Spleen (tissue), 11 donors: ENCODE data around the gene MOB2. TPM values are rescaled to one million over a fixed set of nuclear protein-coding genes. Genes with fewer than 3 reads are reported as not detected.

ENCODE experiments used
- DNase-seq: peaks from one replicate; pipeline ENCODE4 v3.0.0-alpha.2; 2020
- H3K27ac ChIP-seq, 8 donors: fragments of 200-600 bp; sonication (generic) in 7 of 8; 1 replicate in 4 of 8; 2 replicates in 4 of 8; pipeline versions ENCODE4 v1.5.0 to v1.8.0; 2016 to 2021; ENCODE audit warnings: inconsistent platforms in 4 of 8, mild to moderate bottlenecking in 4 of 8, moderate library complexity in 1 of 8
- H3K27me3 ChIP-seq, 7 donors: fragments of 200-600 bp; sonication (generic) in 6 of 7; replicated peaks in 1 of 7; 1 replicate in 4 of 7; 2 replicates in 3 of 7; pipeline versions ENCODE4 v1.5.0 to v1.8.0; 2016 to 2021; ENCODE audit warnings: inconsistent platforms in 3 of 7, mild to moderate bottlenecking in 1 of 7
- H3K36me3 ChIP-seq, 6 donors: fragments of 200-600 bp; sonication (generic) in 5 of 6; 1 replicate in 4 of 6; 2 replicates in 2 of 6; pipeline versions ENCODE4 v1.5.0 to v1.8.0; 2016 to 2021; ENCODE audit warnings: inconsistent platforms in 2 of 6
- H3K4me1 ChIP-seq, 6 donors: fragments of 200-600 bp; sonication (generic) in 5 of 6; 1 replicate in 3 of 6; 2 replicates in 3 of 6; pipeline versions ENCODE4 v1.5.0 to v1.8.0; 2016 to 2021; ENCODE audit warnings: inconsistent platforms in 3 of 6
- H3K4me3 ChIP-seq, 8 donors: fragments of 200-600 bp; sonication (generic) in 7 of 8; 1 replicate in 4 of 8; 2 replicates in 4 of 8; pipeline versions ENCODE4 v1.5.0 to v1.8.0; 2016 to 2021; ENCODE audit warnings: inconsistent platforms in 4 of 8, mild to moderate bottlenecking in 4 of 8, moderate library complexity in 2 of 8
- H3K9me3 ChIP-seq, 8 donors: fragments of 200-600 bp; sonication (generic) in 7 of 8; 1 replicate in 4 of 8; 2 replicates in 4 of 8; pipeline versions ENCODE4 v1.5.0 to v1.8.0; 2016 to 2021; ENCODE audit warnings: inconsistent platforms in 4 of 8
- CTCF ChIP-seq, 11 experiments: fragments of 200-600 bp in 7 of 11; fragments of 450-650 bp in 4 of 11; sonication (generic) in 4 of 11; IDR thresholded peaks in 8 of 11; conservative IDR thresholded peaks in 3 of 11; 1 replicate in 7 of 11; 2 replicates in 4 of 11; pipeline versions ENCODE4 v1.4.0 to v1.8.0; 2016 to 2021; ENCODE audit warnings: antibody characterized with exemption in 11 of 11, inconsistent platforms in 4 of 11, mild to moderate bottlenecking in 1 of 11
- POLR2A ChIP-seq, 3 donors: fragments of 450-650 bp; IDR thresholded peaks; one replicate each; pipeline ENCODE4 v1.5.1; 2017; ENCODE audit warnings: antibody characterized with exemption in 3 of 3, mild to moderate bottlenecking in 1 of 3
- POLR2AphosphoS5 ChIP-seq, 3 donors: sonication (generic); formaldehyde crosslinking; IDR thresholded peaks; one replicate each; pipeline ENCODE4 v1.5.1; 2017; ENCODE audit warnings: antibody characterized with exemption in 3 of 3
- WGBS, 5 donors: extraction: QIAGEN DNeasy Blood & Tissue Kit in 3 of 5; methylation state at CpG; one replicate each; pipeline versions ENCODE4 v1.1.5 to v1.1.7; 2013 to 2018; 5-methylcytosine and 5-hydroxymethylcytosine counted together
- intact Hi-C: fragments of 100-400 bp; cut with DNase I; formaldehyde crosslinking; loops from one replicate; pipeline ENCODE4 v1.15.0; 2023; ENCODE audit warnings: low total_unique reads
- polyA plus RNA-seq, 3 donors: library from polyadenylated mRNA; stranded (reverse); fragments of 200-250 nt; gene quantifications; one replicate each; pipeline ENCODE4 v1.2.1, GENCODE V29; 2013
- total RNA-seq, 7 donors: library from RNA; depleted of rRNA in 3 of 7; stranded (reverse); fragments of >200 nt in 3 of 7; fragmentation: NEBNext Ultra II Directional in 4 of 7; extraction: Animal tissue kit (Norgen Biotek cat#: 25700) in 4 of 7; gene quantifications; one replicate each; pipeline versions ENCODE4 v1.1.0 to v1.2.1, GENCODE V29; 2016 to 2021
- donor health status: healthy with polysubstance abuse.
- donor health status: DM: no; HTN: no; CAD: no; lungs with moderate emphysema.
- donor health status: DM: no; HTN: no; CAD: no.
- donor health status: Bipolar disorder and iron deficiency.
- donor health status: healthy.
- donor health status: DM: no; HTN: no; CAD: no.
- donor health status: DM: yes; HTN: yes; CAD: no.

Gene MOB2
- total and polyA plus RNA-seq, 10 donors: 28.1 to 51.5 (median 41.5) TPM

GRCh38 chr11:1472180-1473005 is 14.2 kb downstream of the MOB2 start:
- no peaks in the 10 kb centered on the region for H3K27me3 ChIP-seq
- no peak overlapping the region for H3K27ac ChIP-seq
- DNase-seq: peak; percentile 52
- H3K4me3 ChIP-seq: no peak overlapping the region
- peaks cover 0 to 15% (median 0%) of the 10 kb centered on the region in 6 donors for H3K4me1 ChIP-seq
- TF ChIP-seq POLR2AphosphoS5 (IDR thresholded peaks at IDR 0.05): no peak
- no peak for TF ChIP-seq POLR2A (IDR thresholded peaks at IDR 0.05)
- TF ChIP-seq CTCF (IDR thresholded peaks at IDR 0.05 in 8 of 11, conservative IDR thresholded peaks at IDR 0.05 in 3 of 11): no peak
- no peaks in the 10 kb centered on the region for H3K9me3 ChIP-seq
- 84 to 95% (median 92%) methylated on average over 12 to 21 of the region's 21 CpGs for WGBS, 5 donors
- intact Hi-C loops: no loop called here
- peaks cover 0 to 100% (median 76%) of the 10 kb centered on the region in 6 donors for H3K36me3 ChIP-seq

- no peak overlapping the region for H3K4me3 ChIP-seq
- DNase-seq: peak; percentile 30
- peaks cover 0 to 15% (median 0%) of the 10 kb centered on the region in 6 donors for H3K4me1 ChIP-seq
- H3K36me3 ChIP-seq: peaks cover 0 to 100% (median 70%) of the 10 kb centered on the region in 6 donors
- TF ChIP-seq POLR2A (IDR thresholded peaks at IDR 0.05): no peak
- no peak for TF ChIP-seq POLR2AphosphoS5 (IDR thresholded peaks at IDR 0.05)
- TF ChIP-seq CTCF (IDR thresholded peaks at IDR 0.05 in 8 of 11, conservative IDR thresholded peaks at IDR 0.05 in 3 of 11): no peak
- H3K9me3 ChIP-seq: no peaks in the 10 kb centered on the region
- intact Hi-C loops: no loop called here
- no peaks in the 10 kb centered on the region for H3K27me3 ChIP-seq
- WGBS, 5 donors: 81 to 92% (median 85%) methylated on average over 8 to 9 of the region's 9 CpGs
- H3K27ac ChIP-seq: no peak overlapping the region
These were observed 14.8 kb downstream of the MOB2 start for GRCh38 chr11:1471736-1472135.

GRCh38 chr11:1470681-1471611 is 15.6 kb downstream of the MOB2 start:
- TF ChIP-seq POLR2A (IDR thresholded peaks at IDR 0.05): no peak
- peak in 1 of 3 donors; percentile 45 for TF ChIP-seq POLR2AphosphoS5 (IDR thresholded peaks at IDR 0.05)
- no peaks in the 10 kb centered on the region for H3K27me3 ChIP-seq
- peaks cover 0 to 97% (median 62%) of the 10 kb centered on the region in 6 donors for H3K36me3 ChIP-seq
- H3K9me3 ChIP-seq: no peaks in the 10 kb centered on the region
- DNase-seq: peak; percentile 71
- intact Hi-C loops: no loop called here
- H3K4me1 ChIP-seq: peaks cover 0 to 15% (median 0%) of the 10 kb centered on the region in 6 donors
- H3K27ac ChIP-seq: no peak overlapping the region
- H3K4me3 ChIP-seq: no peak overlapping the region
- 94 to 97% (median 96%) methylated on average over 25 to 40 of the region's 40 CpGs for WGBS, 5 donors

- intact Hi-C loops: no loop called here
- TF ChIP-seq CTCF (IDR thresholded peaks at IDR 0.05 in 8 of 11, conservative IDR thresholded peaks at IDR 0.05 in 3 of 11): no peak
- peak in 1 of 3 donors; percentile 45 for TF ChIP-seq POLR2AphosphoS5 (IDR thresholded peaks at IDR 0.05)
- WGBS, 5 donors: 90 to 95% (median 92%) methylated on average over 23 to 35 of the region's 35 CpGs
- Histone ChIP-seq H3K4me1 (peaks cover 0 to 15% (median 0%) of the 10 kb centered on the region in 6 donors), H3K27me3 (no peaks in the 10 kb centered on the region), H3K36me3 (peaks cover 0 to 94% (median 54%) of the 10 kb centered on the region in 6 donors), H3K27ac (no peak overlapping the region), H3K4me3 (no peak overlapping the region), H3K9me3 (peaks cover 0 to 1% (median 0%) of the 10 kb centered on the region in 8 donors)
- DNase-seq: peak; percentile 70
These were observed 16.5 kb downstream of the MOB2 start for GRCh38 chr11:1469911-1470680.
